ENCODE measurements around the gene PEMT.
A peak's percentile ranks its signal among the peaks of the same experiment; 100 is the strongest.
"Not testable (repeated sequence)": the region's sequence is repeated elsewhere in the genome, so short reads cannot be mapped to it uniquely, and the experiment has no call there.

The PEMT gene

DNA sequence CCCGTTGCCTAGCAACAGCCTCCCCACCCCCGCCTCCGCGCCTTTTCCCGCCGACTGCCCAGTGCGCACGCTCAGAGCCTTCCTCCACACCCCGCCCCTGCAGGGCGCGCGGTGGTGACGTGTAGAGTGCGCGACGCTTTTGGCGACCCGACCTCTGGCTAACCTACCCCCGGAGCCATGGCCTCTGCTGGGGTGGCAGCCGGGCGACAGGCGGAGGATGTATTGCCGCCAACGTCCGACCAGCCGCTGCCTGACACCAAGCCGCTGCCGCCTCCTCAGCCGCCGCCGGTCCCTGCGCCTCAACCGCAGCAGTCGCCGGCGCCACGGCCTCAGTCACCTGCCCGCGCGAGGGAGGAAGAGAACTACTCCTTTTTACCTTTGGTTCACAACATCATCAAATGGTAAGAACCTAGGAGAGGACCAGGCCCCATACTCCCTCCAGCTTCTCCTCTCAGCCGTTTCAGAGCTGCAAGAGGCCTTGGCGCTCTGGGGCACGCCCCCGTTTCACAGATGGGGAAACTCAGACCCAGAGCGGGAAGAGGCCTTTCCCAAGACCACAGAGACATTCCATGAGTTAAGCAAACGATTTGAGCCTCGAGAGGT, 114.5 kb downstream of the PEMT start, which contains the start of gene MED9:
TSS of gene MED9 (plus strand) at position 136 of the 603 bp plus-strand sequence. CDS start at position 178, 42 bp downstream.
- DNase-seq, result peak in 1 of 2 experiments; percentile 68

DNA sequence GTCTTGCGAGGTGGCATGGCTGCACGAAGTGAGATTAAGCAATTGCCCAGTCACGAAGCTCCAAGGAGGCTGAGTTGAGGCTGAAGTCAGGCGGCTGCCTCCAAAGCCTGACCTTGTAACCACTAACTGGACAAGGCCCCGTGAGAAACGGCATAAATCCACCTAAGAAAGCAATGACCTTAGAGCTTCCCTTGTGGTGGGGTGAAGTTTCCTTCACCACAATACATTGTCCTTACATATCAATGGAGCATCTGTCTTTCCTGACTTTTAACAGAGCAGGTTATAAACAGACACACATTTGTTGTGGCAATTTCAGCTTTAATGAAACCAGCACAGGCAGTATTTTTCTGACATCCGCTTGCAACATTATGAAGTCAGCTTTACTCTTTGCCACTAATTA, 117.2 kb downstream of the PEMT start:
- DNase-seq, result no peak

DNA sequence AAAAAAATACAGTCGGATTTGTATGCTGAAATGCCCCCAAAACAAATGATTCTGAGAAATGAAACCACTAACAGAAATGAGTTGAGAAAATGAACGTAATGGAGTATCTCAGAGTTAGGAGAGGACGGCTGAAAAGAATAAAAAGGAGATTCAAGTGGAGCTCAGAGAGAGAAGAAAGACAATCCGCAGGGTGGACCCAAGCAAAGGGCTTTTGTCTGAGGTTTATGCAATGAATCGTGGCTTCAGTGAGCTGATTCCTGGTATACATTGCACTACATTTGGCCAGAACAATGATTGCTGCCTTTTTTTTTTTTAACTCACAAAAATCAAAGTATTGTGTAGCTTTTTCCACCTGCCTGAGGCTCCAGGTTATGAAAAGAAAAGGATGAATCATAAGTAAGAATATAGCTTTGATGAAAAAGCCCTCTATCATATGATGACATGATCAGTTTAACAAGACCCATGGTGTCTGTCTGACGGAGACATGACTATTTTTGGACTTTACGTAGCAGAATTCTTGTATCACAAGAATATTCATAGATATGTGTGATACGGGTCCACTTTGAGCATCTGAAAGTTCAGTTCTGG, 119.1 kb downstream of the PEMT start:
- no peak for DNase-seq

DNA sequence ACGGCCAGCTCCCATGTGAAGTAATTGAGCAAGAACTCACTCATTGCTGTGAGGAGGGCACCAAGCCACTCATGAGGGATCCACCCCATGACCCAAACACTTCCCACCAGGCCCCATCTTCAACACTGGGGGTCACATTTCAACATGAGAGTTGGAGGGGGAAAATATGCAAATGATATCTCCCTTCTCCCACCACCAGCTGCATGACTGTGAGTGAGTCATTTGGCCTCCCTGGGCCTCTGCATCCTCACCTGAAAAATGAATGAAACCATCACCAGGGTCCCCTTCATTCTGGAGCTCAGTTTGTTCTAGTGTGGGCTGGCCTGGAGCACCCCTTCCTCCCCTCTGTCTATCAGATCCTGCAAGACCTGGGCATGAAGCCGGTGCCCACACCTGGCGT, 121.5 kb downstream of the PEMT start:
- no peak for DNase-seq

DNA sequence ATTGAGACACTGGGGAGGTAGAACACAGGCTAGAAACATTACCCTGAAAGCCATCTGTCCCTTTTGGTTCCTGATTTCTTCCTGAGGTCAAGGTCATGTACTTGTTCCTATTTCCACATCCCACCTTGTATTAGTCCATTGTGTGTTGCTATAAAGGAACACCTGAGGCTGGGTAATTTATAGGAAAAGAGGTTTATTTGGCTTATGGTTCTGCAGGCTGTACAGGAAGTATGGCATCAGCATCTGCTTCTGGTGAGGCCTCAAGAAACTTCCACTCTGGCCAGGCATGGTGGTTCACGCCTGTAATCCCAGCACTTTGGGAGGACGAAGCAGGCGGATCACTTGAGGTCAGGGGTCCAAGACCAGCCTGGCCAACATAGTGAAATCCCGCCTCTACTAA, 122.2 kb downstream of the PEMT start:
- DNase-seq, result no peak

DNA sequence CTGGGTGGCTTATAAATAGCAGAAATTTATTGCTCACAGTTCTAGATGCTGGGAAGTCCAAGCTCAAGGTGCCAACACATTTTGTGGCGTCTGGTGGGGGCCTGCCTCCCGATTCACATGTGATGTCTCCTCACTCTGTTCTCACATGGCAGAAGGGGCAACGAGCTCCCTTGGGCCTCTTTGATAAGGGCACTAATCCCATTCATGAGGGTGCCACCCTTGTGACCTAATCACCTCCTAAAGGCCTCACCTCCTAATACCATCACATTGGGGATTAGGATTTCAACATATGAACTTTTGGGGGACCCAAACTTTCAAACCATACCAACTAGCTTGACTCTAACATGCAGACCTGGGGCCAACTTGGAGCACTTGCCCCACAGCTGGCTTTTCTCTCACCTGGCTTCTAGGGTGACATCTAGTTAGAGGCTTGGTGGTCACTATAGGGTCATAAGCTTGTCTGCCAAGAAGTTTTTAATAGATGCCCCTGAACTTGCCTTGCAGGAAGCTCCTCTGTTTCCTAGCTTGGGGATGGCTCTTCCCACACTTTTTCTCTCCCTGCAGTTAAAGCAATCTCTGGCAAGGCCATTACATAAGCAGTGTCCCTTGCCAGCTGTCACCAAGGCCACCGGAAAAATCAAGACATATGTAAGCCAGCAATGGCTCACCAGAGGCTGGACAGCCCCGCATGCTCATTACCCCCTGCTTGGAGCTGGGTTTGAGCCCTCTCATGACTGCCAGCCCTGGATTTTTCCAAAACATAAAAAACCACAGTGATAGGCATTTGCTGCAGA, 123.1 kb downstream of the PEMT start:
- peak; percentile 62 to 66 for DNase-seq

DNA sequence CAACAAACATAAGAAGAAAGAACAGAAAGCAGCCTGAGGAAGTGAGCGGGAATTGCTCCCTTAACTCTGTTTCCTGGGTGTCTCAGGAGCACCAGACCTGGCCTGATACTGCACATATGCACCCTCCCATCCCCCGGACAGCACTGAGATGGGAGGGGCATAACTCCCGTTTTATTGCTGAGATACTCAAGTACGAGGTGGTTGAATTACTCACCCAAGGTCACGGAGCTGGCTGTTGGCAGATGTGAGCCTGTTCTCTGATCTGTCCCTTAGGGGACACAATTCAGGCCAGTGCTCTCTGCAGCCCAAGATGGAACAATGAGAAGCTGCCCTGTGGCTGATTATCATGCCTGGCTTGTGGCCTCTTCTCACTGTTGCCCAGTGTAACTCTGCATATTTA, 123.8 kb downstream of the PEMT start:
- DNase-seq, result no peak

DNA sequence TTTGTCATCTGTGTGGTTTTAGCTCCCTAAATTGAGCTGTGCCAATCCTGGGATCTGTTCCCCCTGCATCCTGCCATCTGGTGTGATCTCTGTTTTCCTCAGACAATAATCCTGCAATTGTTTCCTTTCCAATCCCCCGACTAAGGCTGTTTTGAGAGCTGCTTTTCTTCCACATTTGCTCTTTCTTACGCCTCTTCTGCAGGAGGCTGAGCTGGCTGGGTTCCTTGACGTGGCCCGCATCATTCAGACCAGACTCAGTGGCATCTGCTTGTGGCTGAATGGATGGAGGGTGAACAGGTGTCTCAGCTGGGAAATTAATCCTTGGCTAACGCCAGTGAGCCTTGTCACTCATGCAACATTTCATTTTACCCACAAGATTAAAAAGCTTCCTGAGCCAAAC, 124.5 kb downstream of the PEMT start:
- peak; percentile 32 to 57 for DNase-seq

DNA sequence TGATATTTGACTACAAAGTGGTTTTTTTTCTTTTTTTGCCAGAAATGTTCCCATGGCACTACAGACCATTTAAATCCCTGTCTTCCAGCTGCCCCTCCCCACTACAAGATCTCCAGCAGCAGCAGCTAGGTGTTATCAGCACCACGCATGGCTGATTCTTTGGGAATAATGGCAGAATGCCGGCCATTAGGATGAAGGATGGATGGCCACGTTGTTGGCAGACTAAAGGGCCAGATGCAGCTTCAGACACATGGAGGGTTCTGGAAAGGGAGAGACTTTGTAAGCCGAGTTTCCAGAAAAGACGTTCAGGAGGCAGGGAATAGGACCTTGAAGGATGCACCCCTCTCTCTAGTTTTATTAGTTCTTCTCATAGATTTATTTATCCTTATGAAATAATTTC, 125.0 kb downstream of the PEMT start:
- DNase-seq, result no peak

DNA sequence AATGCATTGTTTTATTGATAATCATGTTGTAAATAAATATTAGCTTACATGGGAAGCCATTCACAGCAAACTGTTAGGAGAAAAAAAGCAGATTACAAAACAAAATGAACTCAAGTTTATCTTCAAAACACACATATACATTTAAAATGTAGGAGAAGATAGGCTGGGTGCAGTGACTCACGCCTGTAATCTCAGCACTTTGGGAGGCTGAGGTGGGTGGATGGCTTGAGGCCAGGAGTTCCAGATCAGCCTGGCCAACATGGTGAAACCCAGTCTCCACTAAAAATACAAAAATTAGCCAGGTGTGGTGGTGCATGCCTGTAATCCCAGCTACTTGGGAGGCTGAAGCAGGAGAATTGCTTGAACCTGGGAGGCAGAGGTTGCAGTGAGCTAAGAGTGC, 125.6 kb downstream of the PEMT start:
- not testable (repeated sequence) for DNase-seq

DNA sequence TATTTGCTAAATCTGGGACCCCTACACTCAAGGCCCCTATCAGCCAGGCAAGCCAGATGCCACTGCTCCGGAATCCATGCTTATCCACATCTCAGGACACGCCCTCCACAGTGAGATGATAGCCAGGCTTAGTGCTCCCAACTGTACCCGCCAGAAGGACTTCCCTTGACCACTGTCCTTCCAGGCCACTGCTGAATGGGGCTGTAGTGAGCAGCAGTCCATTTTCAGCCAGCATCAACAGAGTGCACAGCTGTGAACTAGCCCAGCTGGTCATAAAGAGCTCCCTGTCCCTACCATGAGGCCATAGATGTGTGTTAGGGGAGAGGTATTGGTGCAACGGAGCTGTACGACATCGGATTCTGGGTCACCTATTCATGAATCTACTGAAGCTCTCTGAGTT, 127.7 kb downstream of the PEMT start:
- DNase-seq, result no peak

DNA sequence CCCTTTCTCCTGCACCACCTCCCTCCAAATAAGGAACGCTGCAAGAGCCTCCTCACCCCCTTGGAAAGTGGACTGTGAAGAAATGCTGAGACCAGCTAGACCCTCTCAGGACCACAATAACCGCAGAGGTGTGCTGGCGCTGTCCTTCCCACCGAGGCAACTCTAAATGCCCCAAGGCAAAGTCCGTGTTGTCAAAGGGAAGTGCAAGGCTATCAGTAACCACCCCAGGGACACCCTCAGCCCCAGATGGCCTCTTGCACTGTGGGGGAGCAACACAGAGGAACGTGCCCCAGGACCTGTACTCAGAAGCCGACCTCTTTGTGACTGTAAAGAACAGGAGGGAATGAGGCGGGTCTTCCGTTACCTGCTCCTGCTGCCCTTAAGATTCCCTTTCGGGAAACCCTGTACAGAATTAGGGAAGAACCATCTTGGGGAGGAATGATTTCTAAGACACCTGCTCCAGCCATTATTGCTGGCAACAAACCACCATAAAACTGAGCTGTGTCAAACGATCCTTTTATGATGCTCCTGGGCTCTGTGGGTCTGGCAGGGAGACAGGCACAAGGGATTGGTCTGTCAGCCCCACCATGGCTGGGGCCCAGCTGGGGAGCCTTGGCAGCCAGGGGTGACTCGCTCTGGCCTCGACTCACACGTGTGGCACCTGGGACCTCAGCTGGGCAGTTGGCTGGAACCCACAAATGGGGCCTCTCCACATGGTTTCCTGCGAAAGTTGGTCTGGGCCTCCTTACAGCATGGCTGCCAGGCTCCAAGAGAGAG, 129.3 kb downstream of the PEMT start:
- no peak for DNase-seq

DNA sequence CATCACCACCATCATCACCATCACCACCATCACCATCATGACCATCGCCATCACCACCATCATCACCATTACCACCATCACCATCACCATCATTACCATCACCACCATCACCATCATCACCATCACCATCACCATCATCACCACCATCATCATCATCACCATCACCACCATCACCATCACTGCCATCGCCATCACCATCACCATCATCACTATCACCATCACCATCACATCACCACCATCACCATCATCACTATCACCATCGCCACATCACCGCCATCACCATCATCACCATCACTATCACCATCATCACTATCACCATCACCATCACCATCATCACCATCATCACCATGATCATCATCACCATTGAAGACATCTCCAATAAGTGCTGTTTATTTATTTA, 131.5 kb downstream of the PEMT start:
- DNase-seq, result no peak

DNA sequence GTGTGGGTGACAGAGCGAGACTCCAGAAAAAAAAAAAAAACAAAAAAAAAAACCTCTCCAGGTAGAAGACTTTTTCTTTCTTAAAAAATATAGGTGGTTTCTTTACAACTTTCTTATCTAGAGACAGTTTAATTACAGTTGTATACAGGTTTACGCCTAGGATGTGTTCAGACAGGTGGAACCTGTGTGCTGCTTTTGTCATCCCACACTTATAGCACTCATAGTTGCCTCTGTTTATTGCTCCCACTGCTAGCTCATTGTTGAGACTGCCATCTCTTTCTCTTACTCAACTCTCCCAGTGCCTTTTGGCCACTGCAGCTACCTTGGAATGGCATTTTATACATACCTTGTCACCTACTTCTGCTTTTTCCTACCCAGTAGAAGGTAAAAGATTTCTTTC, 133.8 kb downstream of the PEMT start:
- no peak for DNase-seq

DNA sequence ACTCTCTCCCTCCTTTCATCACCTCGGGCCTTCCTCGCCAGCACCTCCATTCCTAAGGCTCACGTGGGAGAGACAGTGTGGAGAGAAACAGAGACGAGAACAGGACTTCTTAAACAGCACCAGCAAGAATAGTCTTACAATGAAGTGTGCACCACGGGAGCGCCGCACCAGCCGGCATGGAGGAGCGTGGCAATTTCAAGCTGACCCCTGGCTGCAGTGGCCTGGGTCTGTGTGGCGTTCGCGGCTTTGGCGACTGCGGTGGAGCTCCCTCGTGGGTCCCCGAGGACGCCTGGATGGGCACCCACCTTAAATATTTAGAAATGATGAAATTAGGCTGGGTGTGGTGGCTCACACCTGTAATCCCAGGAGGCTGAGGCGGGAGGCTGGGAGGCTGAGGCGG, 135.3 kb downstream of the PEMT start:
- no peak for DNase-seq
